Measurements from ENCODE around the gene CPLANE1. TPM values are rescaled to one million over a fixed set of nuclear protein-coding genes. Genes with fewer than 3 reads are reported as not detected.

CPLANE1 gene
- total and polyA plus RNA-seq, 2 of the 4 experiments (the other 2 are of a cell fraction) = 4.4 to 17.9 TPM

DNA sequence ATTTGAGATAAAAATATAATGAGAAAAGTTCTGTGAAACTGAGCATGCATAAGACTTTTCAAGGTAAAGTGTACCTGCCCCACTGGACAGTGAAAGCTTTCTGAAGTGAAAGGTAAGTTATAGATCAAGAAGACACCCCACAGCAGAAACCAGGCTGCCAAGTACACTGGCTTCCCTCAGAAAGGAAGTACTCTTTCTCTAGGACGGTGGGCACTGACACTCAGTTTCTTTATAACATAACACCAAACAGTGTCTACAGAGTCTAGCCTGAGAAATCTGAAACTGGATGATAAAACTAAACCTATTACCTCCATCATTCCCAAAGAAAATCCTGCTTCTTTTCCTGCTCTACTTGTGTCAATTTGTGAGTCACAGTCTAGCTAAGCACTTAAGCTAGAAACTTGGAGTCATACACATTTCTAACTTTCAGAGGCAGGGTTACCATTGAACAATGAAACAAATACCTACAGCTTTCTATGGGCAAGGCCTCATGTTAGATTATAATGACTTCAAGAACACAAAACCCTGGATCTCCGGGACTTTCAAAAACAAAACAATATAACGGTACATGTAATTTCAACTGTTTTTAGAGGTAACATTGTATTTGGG lies 136.7 kb downstream of the CPLANE1 start:
- in situ Hi-C loops (cut with MboI; ENCODE audit: low sequenced_read_pairs) (no loop called here), dilution Hi-C loops (cut with HindIII; ENCODE audit: low sequenced_read_pairs, unreplicated experiment) (no loop called here), intact Hi-C loops (cut with micrococcal nuclease) (no loop called here)
- no TSS peak for BruUV-seq (replicated peaks)
- no peak overlapping the region for H3K4me3 ChIP-seq (ENCODE audit: insufficient read depth, low read depth, low read length)
- H3K27ac ChIP-seq (ENCODE audit: insufficient read depth, low read length) = no peak overlapping the region
- no peaks in the 10 kb centered on the region for H4K20me1 ChIP-seq (ENCODE audit: insufficient read depth, low read length)
- no peak overlapping the region for H2BK15ac ChIP-seq (ENCODE audit: low read depth, low read length)
- H3K18ac ChIP-seq (ENCODE audit: low read depth, low read length) = no peak overlapping the region
- no peak overlapping the region for H3K4ac ChIP-seq (ENCODE audit: low read depth, low read length)
- peaks cover 21% of the 10 kb centered on the region for H3K36me3 ChIP-seq (ENCODE audit: control insufficient read depth, insufficient read depth, low read length)
- no peak overlapping the region for H3K23ac ChIP-seq (ENCODE audit: low read depth, low read length)
- no peak overlapping the region for H4K91ac ChIP-seq (ENCODE audit: insufficient read depth, low read depth, low read length)
- no peak overlapping the region for H2AK9ac ChIP-seq (replicated peaks; ENCODE audit: low read depth, low read length, poor library complexity)
- H2BK20ac ChIP-seq (ENCODE audit: low read depth, low read length) = no peak overlapping the region
- ATAC-seq (ENCODE audit: low read depth) (no peak), DNase-seq (peak; percentile 7)
- H4K8ac ChIP-seq (ENCODE audit: low read depth in 2 of 2, low read length in 2 of 2) = no peak overlapping the region
- no peaks in the 10 kb centered on the region for H3K27me3 ChIP-seq (ENCODE audit: control insufficient read depth, insufficient read depth, low read length)
- ChIA-PET CTCF (no interaction called here), POLR2A (ENCODE audit: unreplicated experiment) (no interaction called here)
- no peak overlapping the region for H2BK120ac ChIP-seq (ENCODE audit: low read depth, low read length)
- H3K79me1 ChIP-seq (ENCODE audit: low read depth in 1 of 2, low read length in 2 of 2) = no peaks in the 10 kb centered on the region
- no peak overlapping the region for H3K4me2 ChIP-seq (ENCODE audit: low read depth, low read length)
- no peak overlapping the region for H2AK5ac ChIP-seq (ENCODE audit: low read depth, low read length)
- no peak overlapping the region for H2AFZ ChIP-seq (replicated peaks; ENCODE audit: low read length, poor library complexity)
- no peak overlapping the region for H2BK5ac ChIP-seq (ENCODE audit: low read depth, low read length, poor library complexity, severe bottlenecking)
- no peak overlapping the region for H3K9ac ChIP-seq (ENCODE audit: low read depth, low read length)
- no peak overlapping the region for H3K56ac ChIP-seq (ENCODE audit: extremely low read depth, insufficient read depth, low read length)
- H3K9me3 ChIP-seq (ENCODE audit: control insufficient read depth, insufficient read depth, low read length) = no peaks in the 10 kb centered on the region
- no peak overlapping the region for H3K14ac ChIP-seq (replicated peaks; ENCODE audit: low read depth, low read length)
- WGBS, 2 experiments (ENCODE audit: extremely low coverage in 2 of 2, insufficient read length in 1 of 2) = no CpG with 5 or more reads among the region's 3 CpGs
- no peak overlapping the region for H4K5ac ChIP-seq (ENCODE audit: low read depth, low read length)
- H3K4me1 ChIP-seq (ENCODE audit: control insufficient read depth, insufficient read depth, low read length) = no peaks in the 10 kb centered on the region
- TF ChIP-seq, protein P1, sequence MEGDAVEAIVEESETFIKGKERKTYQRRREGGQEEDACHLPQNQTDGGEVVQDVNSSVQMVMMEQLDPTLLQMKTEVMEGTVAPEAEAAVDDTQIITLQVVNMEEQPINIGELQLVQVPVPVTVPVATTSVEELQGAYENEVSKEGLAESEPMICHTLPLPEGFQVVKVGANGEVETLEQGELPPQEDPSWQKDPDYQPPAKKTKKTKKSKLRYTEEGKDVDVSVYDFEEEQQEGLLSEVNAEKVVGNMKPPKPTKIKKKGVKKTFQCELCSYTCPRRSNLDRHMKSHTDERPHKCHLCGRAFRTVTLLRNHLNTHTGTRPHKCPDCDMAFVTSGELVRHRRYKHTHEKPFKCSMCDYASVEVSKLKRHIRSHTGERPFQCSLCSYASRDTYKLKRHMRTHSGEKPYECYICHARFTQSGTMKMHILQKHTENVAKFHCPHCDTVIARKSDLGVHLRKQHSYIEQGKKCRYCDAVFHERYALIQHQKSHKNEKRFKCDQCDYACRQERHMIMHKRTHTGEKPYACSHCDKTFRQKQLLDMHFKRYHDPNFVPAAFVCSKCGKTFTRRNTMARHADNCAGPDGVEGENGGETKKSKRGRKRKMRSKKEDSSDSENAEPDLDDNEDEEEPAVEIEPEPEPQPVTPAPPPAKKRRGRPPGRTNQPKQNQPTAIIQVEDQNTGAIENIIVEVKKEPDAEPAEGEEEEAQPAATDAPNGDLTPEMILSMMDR (conservative IDR thresholded peaks at IDR 0.05; ENCODE audit: low read depth, low read length) = no peak
- TF ChIP-seq FOS (IDR thresholded peaks at IDR 0.05; ENCODE audit: low read depth, low read length) = no peak
- no peak for TF ChIP-seq RFX5 (IDR thresholded peaks at IDR 0.05; ENCODE audit: low read depth, low read length)
- no peak for TF ChIP-seq NFE2L2 (IDR thresholded peaks at IDR 0.05; ENCODE audit: low read depth, low read length)
- no peak for TF ChIP-seq CHD1 (IDR thresholded peaks at IDR 0.05; ENCODE audit: low read depth, low read length)
- no peak for TF ChIP-seq POLR2A (IDR thresholded peaks at IDR 0.05; ENCODE audit: low read depth, low read length)
- TF ChIP-seq MAZ (IDR thresholded peaks at IDR 0.05; ENCODE audit: borderline replicate concordance, low read depth, low read length) = no peak
- no peak for TF ChIP-seq BHLHE40 (IDR thresholded peaks at IDR 0.05; ENCODE audit: low read depth, low read length)
- TF ChIP-seq, protein P2, sequence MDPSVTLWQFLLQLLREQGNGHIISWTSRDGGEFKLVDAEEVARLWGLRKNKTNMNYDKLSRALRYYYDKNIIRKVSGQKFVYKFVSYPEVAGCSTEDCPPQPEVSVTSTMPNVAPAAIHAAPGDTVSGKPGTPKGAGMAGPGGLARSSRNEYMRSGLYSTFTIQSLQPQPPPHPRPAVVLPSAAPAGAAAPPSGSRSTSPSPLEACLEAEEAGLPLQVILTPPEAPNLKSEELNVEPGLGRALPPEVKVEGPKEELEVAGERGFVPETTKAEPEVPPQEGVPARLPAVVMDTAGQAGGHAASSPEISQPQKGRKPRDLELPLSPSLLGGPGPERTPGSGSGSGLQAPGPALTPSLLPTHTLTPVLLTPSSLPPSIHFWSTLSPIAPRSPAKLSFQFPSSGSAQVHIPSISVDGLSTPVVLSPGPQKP (IDR thresholded peaks at IDR 0.05; ENCODE audit: borderline replicate concordance, low read depth, low read length) = no peak
- TF ChIP-seq SMC3 (IDR thresholded peaks at IDR 0.05; ENCODE audit: low read depth, low read length) = no peak
- no peak for TF ChIP-seq MXI1 (IDR thresholded peaks at IDR 0.05; ENCODE audit: borderline replicate concordance, low read depth, low read length)
- TF ChIP-seq RAD21 (IDR thresholded peaks at IDR 0.05; ENCODE audit: low read length) = no peak
- no peak for TF ChIP-seq MAFK (IDR thresholded peaks at IDR 0.05; ENCODE audit: low read depth, low read length)
- no peaks in the 10 kb centered on the region for H3K9me1 ChIP-seq (ENCODE audit: insufficient read depth, low read length)
